ENCODE measurements around the gene ERLIN1.
"Not testable (repeated sequence)": the region's sequence is repeated elsewhere in the genome, so short reads cannot be mapped to it uniquely, and the experiment has no call there.

ERLIN1 gene

DNA sequence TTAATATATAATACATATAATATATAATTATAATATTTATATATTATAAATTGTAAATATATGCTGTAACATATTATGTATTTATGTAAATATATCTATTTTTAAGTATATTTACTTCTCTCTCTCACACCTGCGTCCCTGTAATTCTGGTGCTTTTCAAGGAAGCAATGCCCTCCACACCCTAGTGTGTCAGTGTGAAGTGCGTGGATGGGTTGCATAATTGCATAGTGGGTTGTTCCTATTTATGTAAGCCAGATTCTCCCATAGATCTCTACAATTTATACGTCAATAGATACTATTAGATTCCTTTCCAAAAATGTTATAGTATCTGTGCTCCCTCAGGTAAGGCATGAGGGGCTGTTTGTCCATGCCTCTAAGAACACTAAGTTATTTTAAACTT, 54.3 kb downstream of the ERLIN1 start:
- DNase-seq = no peak

GRCh38 chr10:100130831-100131230, 55.0 kb downstream of the ERLIN1 start:
- DNase-seq = no peak

GRCh38 chr10:100129424-100129823, 56.4 kb downstream of the ERLIN1 start:
- DNase-seq = no peak

- no peak for DNase-seq
These were observed 56.9 kb downstream of the ERLIN1 start for GRCh38 chr10:100128951-100129350.

DNA sequence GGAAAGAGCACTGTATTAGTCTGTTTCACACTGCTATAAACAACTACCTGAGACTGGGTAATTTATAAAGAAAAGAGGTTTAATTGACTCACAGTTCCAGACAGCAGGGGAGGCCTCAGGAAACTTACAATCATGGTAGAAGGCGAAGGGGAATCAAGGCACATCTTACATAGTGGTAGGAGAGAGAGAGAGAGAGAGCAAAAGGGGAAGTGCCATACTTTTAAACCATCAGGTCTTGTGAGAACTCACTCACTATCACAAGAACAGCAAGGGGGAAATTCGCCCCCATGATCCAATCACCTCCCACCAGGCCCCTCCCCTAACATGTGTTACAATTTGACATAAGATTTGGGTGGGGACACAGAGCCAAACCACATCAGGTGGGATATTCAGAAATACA, 60.5 kb downstream of the ERLIN1 start:
- not testable (repeated sequence) for DNase-seq

DNA sequence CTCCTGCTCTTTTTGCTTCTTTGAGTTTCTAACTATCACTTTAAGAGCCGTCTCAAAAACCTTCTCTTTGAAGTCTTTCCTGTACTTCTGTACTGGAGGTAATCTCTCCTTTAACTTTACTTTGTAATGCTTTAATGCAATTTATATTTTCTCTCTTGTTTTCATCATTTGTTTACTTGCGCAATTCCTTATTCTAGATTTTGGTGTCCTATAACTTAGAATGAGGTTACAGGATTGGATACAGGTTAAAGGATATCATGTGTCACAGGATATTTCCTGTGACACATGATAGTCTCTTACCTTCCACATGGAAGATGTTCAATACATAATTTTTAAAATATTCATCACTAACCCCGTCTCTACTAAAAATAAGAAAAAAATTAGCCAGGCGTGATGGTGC, 61.7 kb downstream of the ERLIN1 start:
- DNase-seq = no peak

DNA sequence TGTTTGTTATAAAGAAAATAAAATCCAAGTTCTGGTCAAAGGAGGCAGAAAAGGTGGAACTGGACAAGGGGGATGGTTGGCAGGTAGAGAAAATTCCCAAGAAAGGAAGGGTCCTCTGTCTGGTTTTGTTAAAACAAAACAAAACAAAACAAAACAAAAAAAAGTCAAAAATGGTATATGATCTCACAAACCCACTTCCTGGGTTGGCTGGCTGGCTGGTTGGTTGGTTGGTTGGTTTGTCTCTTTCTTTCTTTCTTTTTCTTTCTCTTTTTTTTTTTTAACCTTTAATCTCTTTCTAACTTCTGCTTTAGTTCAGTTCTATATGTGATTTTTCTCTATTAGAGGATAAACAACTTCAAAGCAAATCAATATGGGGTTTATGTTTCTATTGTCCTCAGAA, 63.0 kb downstream of the ERLIN1 start:
- DNase-seq = no peak

- no peak for DNase-seq
These were observed 65.3 kb downstream of the ERLIN1 start for GRCh38 chr10:100120550-100120949.

DNA sequence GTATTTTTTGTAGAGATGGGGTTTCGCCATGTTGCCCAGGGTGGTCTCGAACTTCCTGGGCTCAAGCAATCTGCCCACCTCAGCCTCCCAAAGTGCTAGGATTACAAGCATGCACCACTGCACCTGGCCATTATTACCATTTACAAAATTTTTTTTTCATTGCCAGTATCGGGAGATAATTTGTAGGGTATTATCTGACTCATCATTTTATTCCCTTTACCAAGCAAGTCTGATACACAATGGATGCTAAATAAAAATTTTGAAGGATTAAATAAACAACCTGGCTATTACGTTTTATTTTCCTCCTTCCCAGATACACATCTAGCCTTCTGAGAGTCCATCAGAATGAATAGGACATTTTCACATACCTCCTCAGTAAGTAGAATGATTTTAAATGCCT, 66.1 kb downstream of the ERLIN1 start:
- no peak for DNase-seq

DNA sequence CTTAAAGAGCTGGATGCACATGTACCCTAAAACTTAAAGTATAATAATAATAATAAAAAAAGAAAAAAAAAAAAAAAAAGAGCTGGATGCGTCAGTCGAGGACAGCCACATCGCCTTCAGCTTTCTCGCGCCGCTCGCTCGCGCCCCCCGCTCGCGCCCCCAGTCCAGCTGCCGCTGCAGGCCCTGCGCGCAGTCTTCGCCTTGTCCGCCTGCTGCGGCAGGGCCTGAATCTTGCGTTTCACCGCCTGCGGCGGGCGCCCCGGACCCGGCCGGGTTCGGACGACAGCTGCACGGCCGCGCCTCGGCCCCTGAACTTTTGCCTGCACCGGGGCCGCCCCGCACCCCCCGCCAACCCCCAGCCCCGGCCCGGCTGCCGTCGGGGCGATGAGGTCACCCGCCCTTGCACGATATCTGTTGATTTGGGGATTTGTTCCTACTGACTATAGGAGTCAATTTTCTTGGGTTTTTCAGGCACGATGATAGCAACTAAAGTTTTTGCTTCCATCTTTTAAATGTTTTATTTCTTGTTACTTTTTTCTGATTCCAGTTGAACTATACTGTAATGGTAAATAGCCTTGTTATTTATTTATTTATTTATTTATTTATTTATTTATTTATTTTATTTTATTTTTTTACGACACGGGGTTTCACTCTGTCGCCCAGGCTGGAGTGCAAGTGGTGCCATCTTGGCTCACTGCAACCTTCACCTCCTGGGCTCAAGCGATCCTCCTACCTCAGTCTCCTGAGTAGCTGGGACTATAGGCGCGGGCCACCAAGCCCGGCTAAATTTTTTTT, 70.7 kb downstream of the ERLIN1 start:
- DNase-seq = no peak

GRCh38 chr10:100114460-100114859, 71.4 kb downstream of the ERLIN1 start:
- DNase-seq = no peak

GRCh38 chr10:100109670-100110069, 76.2 kb downstream of the ERLIN1 start:
- DNase-seq = no peak

- DNase-seq = no peak
These were observed 79.0 kb downstream of the ERLIN1 start for GRCh38 chr10:100106865-100107264.

DNA sequence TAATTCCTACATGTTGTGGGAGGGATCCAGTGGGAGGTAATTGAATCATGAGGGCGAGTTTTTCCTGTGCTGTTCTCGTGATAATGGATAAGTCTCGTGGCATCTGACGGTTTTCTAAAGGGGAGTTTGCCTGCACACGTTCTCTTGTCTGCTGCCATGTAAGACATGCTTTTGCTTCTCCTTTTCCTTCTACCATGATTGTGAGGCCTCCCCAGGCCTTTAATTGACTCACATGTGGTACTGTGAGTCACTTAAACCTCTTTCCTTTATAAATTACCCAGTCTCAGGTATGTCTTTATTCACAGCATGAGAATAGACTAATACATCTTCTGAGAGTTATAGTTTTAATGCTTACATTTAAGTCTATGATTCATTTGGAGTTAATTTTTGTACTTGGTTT, 81.5 kb downstream of the ERLIN1 start:
- DNase-seq = no peak

DNA sequence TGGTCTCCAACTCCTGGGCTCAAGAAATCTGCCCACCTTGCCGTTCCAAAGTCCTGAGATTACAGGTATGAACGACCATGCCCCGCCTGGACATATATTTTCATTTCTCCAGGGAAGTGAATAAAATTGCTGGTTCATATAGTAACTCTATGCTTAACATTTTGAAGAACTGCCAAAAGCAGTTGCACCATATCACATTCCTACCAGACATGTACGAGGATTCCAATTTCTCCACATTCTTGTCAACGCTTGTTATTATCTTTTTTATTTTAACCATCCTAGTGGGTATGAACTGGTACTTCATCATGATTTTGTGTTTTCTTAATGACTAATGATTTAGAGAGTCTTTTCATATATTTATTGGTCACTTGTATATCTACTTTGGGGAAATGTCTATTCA, 82.2 kb downstream of the ERLIN1 start:
- no peak for DNase-seq

DNA sequence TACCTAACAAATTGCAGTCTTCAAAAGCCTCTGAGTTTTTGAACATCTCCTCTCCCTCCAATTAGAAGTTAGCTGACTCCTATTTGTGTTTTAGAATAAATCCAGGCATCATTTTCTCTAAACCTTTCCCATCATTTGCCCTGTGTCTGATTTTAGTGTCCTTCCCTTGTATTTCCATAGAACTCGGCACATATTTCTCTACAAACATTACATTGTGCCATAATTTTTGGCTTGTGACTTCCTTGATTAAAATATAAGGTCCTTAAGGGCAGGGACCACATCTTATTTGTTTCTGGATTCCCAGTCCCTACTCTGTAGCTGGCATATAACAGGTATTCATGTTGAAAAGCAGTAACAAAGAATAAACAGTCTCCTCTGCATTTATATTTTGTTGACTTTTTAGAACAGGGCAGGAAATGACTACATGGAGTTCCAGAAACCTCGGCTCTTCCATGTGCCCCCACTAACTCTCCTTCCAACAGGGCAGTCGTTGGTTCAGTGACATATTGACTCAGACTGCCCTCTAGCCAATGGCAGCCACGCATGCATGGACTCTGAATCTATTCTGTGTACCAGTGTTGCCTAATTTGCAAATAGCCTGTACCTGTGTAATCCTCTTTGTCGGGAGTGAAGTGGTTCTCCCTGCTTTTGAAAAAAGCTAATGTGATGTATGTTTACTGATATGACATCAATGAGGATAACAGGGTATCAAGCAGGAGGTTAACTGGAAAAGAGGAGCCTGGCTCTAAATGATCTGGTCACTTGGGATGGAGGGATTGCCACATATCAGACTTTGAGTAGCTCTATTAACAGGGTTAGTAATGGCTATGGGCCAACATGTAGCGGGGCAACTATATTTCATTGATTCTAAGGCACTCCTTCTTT, 84.4 kb downstream of the ERLIN1 start:
- no peak for DNase-seq

DNA sequence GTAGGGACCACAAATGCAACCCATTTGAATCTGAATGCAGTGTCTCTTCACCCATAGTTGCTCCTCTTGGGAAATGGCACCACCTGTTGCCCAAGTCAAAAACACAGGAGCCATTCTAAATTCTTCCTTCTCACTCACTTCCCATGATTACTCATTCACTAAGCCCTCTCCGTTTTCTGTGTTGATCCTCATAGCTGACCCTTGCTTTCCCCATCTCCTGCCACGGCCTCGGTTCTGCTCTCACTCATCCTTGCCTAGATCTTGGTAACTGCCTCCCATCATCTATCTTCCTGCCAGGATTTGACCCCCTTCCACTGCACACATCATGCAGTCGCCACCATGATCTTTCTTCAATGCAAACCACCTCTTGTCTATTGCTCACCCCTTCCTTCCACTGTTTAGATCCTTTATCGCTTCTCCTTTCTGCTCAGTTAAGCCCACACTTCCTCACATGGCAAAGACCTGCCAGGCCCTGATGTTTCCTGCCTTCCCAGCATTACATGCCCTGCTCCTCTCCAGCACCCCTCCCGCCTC, 85.1 kb downstream of the ERLIN1 start:
- no peak for DNase-seq

Data from stimulated activated naive CD4-positive, alpha-beta T cell treated with Interleukin-2 at 50 U/mL for 16 hours (primary cell).